ENCODE measurements around the gene NUDT3.
"Not testable (repeated sequence)": the region's sequence is repeated elsewhere in the genome, so short reads cannot be mapped to it uniquely, and the experiment has no call there.

Gene NUDT3

DNA sequence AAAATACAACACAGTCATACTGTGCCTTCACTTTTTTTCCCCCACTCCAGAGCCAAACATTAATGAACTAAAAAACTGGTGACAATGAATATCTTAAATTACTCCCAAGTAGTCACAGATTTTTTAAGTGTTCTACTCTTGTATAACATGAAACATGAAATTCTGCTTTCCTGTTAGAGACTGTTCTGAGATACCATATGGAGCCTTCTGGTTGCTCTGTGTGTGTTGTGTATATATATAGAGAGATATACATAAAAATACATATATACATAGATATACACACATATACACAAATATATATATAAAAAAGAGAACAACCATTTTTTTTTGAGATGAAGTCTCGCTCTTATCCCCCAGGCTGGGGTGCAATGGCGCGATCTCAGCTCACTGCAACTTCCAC is 63.5 kb downstream of the NUDT3 start:
- H3K4me3 ChIP-seq (ENCODE audit: low read depth, low read length): no peak overlapping the region
- TF ChIP-seq, protein P1, sequence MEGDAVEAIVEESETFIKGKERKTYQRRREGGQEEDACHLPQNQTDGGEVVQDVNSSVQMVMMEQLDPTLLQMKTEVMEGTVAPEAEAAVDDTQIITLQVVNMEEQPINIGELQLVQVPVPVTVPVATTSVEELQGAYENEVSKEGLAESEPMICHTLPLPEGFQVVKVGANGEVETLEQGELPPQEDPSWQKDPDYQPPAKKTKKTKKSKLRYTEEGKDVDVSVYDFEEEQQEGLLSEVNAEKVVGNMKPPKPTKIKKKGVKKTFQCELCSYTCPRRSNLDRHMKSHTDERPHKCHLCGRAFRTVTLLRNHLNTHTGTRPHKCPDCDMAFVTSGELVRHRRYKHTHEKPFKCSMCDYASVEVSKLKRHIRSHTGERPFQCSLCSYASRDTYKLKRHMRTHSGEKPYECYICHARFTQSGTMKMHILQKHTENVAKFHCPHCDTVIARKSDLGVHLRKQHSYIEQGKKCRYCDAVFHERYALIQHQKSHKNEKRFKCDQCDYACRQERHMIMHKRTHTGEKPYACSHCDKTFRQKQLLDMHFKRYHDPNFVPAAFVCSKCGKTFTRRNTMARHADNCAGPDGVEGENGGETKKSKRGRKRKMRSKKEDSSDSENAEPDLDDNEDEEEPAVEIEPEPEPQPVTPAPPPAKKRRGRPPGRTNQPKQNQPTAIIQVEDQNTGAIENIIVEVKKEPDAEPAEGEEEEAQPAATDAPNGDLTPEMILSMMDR (IDR thresholded peaks at IDR 0.05; ENCODE audit: low read depth, low read length): no peak

DNA sequence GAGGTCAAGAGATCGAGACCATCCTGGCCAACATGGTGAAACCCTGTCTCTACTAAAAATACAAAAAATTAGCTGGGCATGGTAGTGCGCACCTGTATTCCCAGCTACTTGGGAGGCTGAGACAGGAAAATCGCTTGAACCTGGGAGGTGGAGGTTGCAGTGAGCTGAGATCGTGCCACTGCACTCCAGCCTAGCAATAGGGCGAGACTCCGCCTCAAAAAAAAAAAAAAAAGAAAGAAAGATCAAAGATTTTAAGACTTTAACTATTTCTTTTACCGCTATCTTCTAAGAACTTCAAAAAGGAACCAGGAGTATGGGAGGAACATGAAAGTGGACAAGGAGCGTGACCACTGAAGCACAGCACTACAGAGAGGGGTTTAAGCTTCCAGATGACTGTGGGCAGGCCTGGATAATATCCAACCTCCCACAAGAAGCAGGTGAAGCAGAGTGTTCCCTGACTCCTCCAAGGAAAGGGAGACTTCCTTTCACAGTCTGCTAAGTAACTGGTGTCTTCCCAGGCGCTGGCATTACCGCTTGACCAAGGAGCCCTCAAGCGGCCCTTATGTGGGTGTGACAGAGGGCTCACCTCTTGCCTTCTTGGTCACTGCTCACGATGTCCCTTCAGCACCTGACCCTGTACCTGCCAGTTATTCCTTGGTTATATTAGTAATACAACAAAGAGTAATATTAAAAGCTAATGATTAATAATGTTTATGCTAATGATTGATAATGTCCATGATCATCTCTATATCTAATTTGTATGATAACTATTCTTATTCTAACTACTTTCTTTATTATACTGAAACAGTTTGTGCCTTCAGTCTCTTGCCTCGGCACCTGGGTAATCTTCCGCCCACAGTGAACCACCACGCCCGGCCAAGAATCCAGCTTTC is 64.9 kb downstream of the NUDT3 start:
- not testable (repeated sequence) for H3K4me3 ChIP-seq (ENCODE audit: low read depth, low read length)

DNA sequence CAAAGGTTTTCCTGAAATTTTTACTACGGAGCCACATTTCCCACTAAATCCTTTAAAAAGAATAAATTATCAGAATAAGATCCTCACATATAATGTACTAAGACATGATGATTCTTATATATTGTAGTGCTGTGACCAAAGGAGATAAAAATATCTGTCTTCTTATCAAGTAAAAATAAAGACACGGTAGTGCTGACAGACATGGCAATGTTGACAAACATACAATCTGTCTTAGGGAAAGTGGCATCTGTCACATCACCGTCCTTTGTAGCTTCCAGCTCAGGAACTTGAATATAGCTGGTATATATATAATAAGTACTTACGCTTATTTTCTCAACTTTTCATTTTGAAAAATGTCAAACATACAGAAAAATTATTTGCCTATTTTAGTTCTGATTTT is 66.8 kb downstream of the NUDT3 start:
- TF ChIP-seq, protein P1 (IDR thresholded peaks at IDR 0.05; ENCODE audit: low read depth, low read length): no peak
- no peak overlapping the region for H3K4me3 ChIP-seq (ENCODE audit: low read depth, low read length)

DNA sequence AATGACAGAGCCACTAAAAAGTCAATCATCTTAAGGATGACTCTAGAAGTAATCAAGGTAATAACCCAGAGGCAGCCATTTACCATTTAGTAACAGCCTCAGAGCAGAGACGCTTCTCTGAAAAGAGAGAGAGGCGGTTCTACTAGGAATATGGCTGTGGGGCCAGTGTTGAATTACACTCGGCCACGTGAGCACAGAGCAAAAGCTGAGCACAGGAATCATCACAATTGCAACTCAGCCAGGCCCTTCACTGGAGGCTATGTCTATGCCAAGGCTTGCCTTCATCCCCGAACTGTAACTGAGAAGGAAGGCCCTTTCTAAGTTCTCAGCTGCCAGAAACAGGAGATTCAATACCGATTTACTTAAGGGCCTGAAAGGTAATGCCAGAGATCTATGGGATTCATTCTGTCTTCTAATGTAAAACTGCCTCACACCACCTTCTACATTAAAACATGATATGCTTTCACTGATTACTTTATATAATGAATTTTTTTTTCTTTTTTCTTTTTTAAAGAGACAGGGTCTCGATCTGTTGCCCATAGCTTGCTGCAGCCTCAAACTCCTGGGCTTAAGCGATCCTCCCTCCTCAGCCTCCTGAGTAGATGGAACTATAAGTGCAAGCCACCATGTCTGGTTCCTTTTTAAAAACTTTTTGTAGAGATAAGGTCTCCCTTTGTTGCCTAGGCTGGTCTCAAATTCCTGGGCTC is 67.6 kb downstream of the NUDT3 start:
- TF ChIP-seq, protein P1 (IDR thresholded peaks at IDR 0.05; ENCODE audit: low read depth, low read length): no peak
- H3K4me3 ChIP-seq (ENCODE audit: low read depth, low read length): no peak overlapping the region

DNA sequence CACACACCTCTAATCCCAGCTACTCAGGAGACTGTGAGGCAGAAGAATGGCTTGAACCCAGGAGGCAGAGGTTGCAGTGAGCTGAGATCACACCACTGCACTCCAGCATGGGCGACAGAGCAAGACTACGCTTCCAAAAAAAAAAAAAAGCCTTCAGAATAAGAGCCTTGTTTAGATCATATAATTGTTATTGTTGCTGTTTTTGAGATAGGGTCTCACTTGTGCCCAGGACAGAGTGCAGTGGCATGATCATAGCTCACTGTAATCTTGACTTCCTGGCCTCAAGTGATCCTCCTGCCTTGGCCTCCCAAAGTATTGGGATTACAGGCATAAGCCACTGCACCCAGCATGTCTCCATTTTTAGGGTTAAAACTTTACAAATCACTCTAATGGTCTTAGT is 68.2 kb downstream of the NUDT3 start:
- not testable (repeated sequence) for H3K4me3 ChIP-seq (ENCODE audit: low read depth, low read length)

DNA sequence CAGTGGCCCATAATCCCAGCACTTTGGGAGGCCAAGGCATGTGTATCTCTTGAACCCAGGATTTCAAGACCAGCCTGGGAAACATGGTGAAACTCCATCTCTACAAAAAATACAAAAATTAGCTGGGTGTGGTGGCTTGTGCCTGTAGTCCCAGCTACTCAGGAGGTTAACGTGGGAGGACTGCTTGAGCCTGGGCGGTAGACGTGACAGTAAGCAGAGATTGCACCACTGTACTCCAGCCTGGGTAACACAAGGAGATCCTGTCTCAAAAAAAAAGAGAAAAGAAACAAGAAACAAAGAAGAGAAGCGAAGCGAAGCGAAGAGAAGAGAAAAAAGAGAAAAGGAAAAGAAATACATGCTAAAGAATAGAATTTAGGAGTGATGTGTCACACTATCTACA is 69.2 kb downstream of the NUDT3 start:
- H3K4me3 ChIP-seq (ENCODE audit: low read depth, low read length): no peak overlapping the region
- TF ChIP-seq, protein P1 (IDR thresholded peaks at IDR 0.05; ENCODE audit: low read depth, low read length): no peak

DNA sequence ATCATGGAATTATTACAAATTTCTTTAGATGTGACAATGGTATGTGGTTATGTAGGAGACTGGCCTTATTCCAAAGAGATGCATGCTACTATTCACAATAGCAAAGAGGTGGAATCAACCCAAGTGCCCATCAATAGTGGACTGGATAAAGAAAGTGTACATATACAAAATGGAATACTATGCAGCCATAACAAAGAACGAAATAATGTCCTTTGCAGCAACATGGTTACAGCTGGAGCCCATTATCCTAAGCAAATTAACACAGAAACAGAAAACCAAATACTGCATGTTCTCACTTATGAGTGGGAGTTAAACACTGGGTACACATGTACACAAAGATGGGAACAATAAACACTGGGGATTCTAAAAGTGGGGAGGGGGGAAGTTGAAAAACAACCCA is 69.7 kb downstream of the NUDT3 start:
- no peak overlapping the region for H3K4me3 ChIP-seq (ENCODE audit: low read depth, low read length)
- TF ChIP-seq, protein P1 (IDR thresholded peaks at IDR 0.05; ENCODE audit: low read depth, low read length): no peak

DNA sequence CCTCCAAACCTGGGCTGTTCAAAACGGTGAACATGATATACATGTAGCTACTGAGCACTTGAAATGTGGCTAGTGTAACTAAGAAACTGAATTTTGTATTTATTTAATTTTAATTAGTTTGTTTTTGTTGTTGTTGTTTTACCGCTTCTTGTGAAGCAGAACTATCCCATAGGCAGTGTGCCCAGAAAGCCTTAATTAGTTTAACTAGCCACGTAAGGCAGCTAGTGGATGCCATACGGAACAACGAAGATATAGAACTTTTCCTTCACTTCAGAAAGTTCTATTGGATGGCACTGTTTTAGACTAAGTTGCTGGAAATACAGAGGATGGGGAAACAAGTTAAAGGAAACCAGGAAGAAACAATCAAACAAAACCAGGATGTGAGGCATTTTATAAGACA is 70.6 kb downstream of the NUDT3 start:
- H3K4me3 ChIP-seq (ENCODE audit: low read depth, low read length): no peak overlapping the region
- TF ChIP-seq, protein P1 (IDR thresholded peaks at IDR 0.05; ENCODE audit: low read depth, low read length): no peak
